Sigmoid colon (tissue), 4 donors: Measurements from ENCODE around the gene TMEM179.

ENCODE experiments used
- CTCF ChIP-seq, 4 experiments: fragments of 450-650 bp in 3 of 4; fragments of 200-600 bp in 1 of 4; IDR thresholded peaks; one replicate each; pipeline ENCODE4 v1.5.1; 2016 to 2019; ENCODE audit warnings: antibody characterized with exemption in 4 of 4, mild to moderate bottlenecking in 3 of 4, moderate library complexity in 2 of 4
- EP300 ChIP-seq, 4 donors: sonication (generic); formaldehyde crosslinking; IDR thresholded peaks; one replicate each; pipeline ENCODE4 v1.6.1; 2017; ENCODE audit warnings: antibody characterized with exemption in 4 of 4
- POLR2A ChIP-seq, 2 donors: fragments of 450-650 bp; IDR thresholded peaks; one replicate each; pipeline ENCODE4 v1.6.1; 2016; ENCODE audit warnings: antibody characterized with exemption in 2 of 2, mild to moderate bottlenecking in 2 of 2, moderate library complexity in 2 of 2

- TF ChIP-seq CTCF (IDR thresholded peaks at IDR 0.05) (no peak), POLR2A (IDR thresholded peaks at IDR 0.05) (no peak), EP300 (IDR thresholded peaks at IDR 0.05) (no peak)
Observed at GRCh38 chr14:104592785-104593184, 11.8 kb downstream of the TMEM179 start.
